GM18858 (cell line): ENCODE data around the gene GBP3.
"Not testable (repeated sequence)": the region's sequence is repeated elsewhere in the genome, so short reads cannot be mapped to it uniquely, and the experiment has no call there.

Source experiments
- ATAC-seq: cut with Tn5 transposase; IDR thresholded peaks from one replicate; pipeline ENCODE4 v1.9.1; 2021; ENCODE audit not compliant: unreplicated experiment

GBP3 gene

GRCh38 chr1:89041721-89042120, 19.1 kb upstream of the GBP3 start:
- ATAC-seq: no peak

DNA sequence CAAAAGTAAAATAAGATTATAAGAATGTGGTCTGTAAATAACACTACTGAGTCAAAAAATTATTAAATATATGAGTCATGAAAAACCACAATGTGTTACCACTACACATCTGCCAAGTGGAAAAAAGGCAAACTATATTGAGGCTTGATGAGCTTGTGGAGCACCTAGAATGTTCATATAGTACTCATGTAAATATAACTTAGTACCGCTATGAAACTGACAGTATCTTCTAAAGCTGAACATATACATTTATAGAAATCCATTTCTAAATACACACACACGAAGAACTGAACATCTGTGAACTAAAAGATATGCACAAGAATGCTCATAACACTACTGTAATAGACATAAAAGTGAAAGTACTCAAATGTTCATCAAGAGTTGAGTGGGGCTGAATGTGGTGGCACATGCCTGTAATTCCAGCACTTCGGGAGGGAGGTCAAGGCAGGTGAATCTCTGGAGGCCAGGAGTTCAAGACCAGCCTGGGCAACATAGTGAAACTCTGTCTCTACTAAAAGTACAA, 18.5 kb upstream of the GBP3 start:
- peak; percentile 96 for ATAC-seq

GRCh38 chr1:89040315-89040626, 17.6 kb upstream of the GBP3 start:
- ATAC-seq: no peak

DNA sequence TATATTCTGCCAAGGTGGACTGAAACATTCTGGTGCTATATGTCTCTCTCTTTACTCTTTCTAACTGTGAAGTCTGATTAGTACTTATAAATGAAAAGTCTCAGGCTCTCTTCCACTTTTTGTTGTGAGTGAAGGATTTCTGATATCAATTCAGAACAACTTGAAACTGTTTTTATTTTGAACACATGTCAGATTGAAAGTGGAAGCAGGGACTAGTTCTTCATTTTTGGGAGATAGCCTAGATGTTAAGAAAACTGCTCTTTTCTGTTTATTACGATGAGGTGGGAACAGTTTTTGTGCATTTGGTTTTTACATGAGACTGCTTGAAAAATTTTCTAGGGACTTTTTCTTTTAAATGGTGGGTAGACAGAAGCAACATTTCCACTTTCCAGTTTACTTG, 14.5 kb upstream of the GBP3 start:
- ATAC-seq: no peak

DNA sequence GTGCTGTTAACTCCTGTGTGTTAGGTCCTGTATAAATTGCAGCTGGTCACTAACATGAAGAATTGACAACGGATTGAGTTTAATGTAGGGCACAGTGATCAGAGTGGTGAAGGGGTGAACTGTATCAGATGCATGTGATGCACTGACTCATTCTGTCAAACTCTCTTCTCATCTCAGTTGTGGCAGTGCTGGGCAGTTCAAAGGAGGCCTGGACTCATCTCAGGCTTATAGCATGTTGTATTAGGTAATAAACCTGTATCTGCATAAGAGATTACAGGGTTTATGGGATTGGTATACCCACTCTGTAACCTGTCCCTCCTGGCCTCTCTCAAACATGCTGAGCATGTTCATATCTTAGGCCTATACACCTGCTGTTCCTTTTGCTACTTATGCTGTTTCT, 12.4 kb upstream of the GBP3 start:
- no peak for ATAC-seq

- not testable (repeated sequence) for ATAC-seq
Measured at GRCh38 chr1:89034004-89034403, 11.3 kb upstream of the GBP3 start.

DNA sequence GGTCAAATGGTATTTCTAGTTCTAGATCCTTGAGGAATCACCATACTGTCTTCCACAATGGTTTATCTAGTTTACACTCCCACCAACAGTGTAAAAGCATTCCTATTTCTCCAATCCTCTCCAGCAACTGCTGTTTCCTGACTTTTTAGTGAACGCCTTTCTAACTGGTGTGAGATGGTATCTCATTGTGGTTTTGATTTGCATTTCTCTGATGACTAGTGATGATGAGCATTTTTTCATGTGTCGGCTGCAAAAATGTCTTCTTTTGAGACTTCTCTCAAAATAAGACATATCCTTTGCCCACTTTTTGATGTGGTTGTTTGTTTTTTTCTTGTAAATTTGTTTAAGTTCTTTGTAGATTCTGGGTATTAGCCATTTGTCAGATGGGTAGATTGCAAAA, 6.4 kb upstream of the GBP3 start:
- not testable (repeated sequence) for ATAC-seq

DNA sequence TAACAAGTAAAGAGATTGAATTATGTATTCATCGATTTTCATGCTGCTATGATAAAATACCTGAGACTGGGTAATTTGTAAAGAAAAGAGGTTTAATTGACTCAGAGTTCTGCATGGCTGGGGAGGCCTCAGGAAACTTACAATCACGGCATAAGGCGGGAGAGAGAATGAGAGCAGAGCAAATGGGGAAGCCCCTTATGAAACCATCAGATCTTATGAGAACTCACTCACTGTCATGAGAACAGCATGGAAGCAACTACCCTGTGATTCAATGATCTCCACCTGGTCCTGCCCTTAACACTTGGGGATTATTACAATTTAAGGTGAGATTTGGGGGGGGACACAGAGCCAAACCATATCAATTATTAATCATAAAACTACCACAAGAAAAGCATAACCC, 3.3 kb upstream of the GBP3 start:
- no peak for ATAC-seq

- peak; percentile 9 for ATAC-seq
Measured at GRCh38 chr1:89023026-89023425, 360 bp upstream of the GBP3 start.

DNA sequence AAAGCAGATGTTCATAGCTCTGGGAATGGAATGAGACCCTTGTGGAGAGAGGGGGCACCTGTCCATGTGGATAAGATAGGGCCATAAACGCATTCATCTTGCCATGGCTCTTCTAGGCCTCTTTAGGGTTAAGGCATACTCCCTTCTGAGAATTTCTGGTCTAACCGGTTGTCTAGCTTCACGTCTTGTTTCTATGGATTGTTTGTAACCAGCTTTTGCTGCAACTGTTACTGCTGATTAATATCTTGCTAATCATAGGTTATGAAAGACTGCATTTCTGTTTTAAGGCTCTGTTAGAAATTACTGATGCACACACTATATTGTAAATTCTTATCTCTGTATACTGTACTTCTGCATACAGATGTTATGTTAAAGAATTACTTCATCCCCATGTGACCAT, 4.3 kb downstream of the GBP3 start:
- not testable (repeated sequence) for ATAC-seq

DNA sequence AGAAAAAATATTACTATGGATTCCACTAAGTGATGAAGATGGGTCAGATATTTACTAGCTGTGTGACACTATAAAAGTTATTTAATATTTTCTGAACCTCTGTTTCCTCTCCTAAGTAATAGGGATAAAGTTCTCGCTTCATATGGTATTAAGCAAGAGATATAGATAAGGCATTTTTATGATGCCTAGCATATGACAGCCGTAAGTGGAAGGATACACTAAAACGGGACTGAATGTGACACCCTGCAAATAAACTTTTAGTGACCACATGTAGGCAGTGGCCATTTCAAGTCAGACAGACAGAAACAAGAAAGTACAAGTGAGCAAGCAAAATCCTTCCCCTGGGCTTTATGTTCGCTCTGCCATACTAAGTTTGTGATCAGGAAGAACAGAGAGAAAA, 14.2 kb downstream of the GBP3 start:
- no peak for ATAC-seq

DNA sequence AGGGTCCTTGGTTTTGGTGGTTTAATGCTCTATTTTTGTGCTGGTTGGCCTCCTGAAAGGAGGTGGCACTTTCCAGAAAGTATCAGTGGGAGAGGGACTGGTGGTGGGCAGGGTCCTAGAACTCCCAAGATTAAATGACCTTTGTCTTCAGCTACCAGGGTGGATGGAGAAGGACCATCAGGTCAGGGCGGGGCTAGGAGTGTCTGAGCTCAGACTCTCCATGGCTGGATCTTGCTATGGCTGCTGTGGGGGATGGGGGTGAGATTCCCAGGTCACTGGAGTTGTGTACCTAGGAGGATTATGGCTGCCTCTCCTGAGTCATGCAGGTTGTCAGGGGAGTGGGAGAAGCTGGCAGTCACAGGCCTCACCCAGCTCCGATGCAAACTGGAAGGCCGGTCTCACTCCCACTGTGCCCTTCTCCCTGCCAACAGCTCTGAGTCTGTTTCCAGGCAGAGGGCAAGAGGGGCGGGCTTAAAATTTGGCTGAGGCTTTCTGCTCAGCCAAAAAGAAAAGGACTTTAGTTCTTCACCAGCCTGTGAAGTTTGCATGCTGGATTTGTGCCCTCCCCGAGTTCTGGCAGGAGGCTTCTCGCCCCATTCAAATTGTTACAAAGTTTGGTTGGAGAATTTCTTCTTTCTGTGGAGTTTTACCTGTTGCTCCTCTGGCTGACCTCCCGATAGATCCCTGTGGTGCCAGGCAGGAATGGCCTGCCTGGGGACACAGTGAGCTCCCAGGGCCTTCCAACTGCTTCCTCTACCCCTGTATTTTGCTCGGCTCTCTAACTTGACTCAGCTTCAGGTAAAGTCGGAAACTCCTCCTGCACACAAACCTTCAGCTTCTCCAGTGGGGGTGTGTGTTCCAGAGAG, 17.1 kb downstream of the GBP3 start:
- no peak for ATAC-seq

DNA sequence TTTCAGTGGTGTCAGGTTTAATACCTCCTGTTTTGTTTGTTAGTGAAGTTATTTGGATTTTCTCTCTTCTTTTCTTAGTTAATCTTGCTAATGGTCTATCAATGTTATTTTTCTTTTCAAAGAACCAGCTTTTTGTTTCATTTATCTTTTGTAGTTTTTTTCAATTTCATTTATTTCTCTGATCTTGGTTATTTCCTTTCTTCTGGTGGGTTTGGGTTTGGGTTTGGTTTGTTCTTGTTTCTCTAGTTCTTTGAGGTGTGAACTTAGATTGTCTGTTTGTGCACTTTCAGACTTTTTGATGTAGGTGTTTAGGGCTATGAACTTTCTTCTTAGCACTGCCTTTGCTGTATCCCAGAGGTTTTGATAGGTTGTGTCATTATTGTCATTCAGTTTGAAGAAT, 20.5 kb downstream of the GBP3 start:
- ATAC-seq: not testable (repeated sequence)

- no peak for ATAC-seq
Measured at GRCh38 chr1:89001510-89001909, 21.2 kb downstream of the GBP3 start.

GRCh38 chr1:88998716-88999115, 23.9 kb downstream of the GBP3 start:
- peak; percentile 94 for ATAC-seq

DNA sequence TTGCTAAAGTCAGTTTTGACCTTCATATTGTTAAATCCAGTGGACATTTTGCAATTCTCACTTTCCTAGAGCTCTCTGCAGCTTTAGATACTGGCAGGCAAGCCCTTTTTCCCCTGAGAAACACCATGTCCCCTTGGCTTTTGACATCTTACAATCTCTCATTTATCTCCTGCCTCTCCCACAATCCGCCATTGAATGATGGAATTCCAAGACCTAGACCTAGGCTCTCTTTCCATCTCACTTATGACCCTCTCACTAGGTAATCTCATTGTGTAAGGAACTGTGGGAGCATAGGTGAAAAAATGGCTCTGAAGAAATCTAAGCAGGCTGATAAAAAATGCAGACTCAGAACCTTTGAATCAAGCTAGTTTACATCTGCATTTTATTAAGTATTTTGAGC, 32.2 kb downstream of the GBP3 start:
- no peak for ATAC-seq

DNA sequence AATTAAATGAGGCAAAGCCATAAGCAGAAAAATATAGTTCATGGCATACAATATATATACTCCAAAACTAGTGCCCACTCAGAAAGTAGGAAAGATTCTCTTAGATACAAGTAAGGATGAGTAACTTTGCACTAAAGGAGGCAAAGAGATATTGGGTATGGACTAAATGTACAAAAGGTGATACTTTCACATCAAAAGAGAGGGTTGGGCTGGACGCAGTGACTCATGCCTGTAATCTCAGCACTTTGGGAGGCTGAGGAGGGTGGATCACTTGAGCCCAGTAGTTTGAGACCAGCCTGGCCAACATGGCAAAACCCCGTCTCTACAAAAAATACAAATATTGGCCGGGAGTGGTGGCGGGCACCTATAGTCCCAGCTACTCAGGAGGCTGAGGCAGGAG, 37.0 kb downstream of the GBP3 start:
- ATAC-seq: no peak

- ATAC-seq: no peak
Measured at GRCh38 chr1:88985032-88985431, 37.6 kb downstream of the GBP3 start.

DNA sequence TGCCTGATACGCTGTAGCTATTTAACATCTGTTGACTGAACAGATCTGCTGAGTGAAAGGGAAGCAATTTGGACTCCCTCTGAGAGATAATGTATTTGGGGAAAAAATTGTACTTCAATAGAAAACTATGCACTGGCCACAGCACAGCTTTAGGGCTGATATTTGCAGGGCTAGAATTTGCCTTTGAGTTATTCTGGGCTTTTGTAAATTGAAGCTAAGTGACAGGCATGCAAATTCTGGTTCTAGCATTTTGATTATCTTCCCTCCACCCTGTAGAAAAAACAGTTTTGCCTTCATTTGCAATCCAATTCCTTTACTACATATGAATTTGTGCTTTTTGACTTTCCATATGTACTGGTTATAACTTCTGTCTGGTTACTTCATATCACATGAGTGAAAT, 38.1 kb downstream of the GBP3 start:
- no peak for ATAC-seq

DNA sequence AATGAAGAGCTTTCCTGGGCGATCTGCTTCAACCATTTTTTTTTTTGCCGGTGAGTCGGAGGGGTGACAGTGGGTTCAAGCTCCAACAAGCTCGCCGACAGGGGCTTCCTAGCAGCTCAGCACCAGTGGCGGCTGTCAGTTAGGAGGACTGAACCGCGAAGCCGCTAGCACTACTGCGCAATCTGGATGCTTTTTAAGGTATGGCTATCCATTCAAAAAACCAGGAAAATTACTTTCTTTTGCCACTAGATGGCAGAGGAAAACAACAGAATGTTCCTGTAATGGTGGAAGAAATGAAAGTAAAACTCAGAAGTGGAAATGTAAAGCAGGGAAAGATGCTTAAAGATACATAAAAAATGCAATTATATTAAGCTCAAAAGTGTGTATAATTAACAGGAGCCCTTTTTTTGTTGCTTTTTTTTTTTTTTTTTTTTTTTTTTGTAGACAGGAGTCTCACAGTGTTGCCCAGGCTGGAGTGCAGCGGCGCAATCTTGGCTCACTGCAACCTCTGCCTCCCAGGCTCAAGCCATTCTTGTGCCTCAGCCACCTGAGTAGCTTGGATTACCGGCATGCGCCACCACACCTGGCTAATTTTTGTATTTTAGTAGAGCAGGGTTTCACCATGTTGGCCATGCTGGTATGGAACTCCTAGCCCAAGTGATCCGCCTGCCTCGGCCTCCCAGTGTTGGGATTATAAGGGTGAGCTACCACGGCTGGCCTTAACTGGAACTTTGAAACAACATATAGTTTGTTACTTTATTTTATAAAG, 38.7 kb downstream of the GBP3 start:
- no peak for ATAC-seq

- no peak for ATAC-seq
Measured at GRCh38 chr1:88982055-88982454, 40.6 kb downstream of the GBP3 start.

GRCh38 chr1:88981506-88981905, 41.2 kb downstream of the GBP3 start:
- ATAC-seq: not testable (repeated sequence)
